Keratinocyte (primary cell): ENCODE results near the gene FGFR3. TPM values are rescaled to one million over a fixed set of nuclear protein-coding genes. Genes with fewer than 3 reads are reported as not detected.
A peak's percentile ranks its signal among the peaks of the same experiment; 100 is the strongest.

Source experiments
- DNase-seq: peaks from one replicate; pipeline ENCODE4 v3.0.0-alpha.2; 2011; ENCODE audit warnings: low read depth, missing footprints, low spot score
- FAIRE-seq: peaks from 2 replicates; lab custom pipeline; 2011; peaks lifted over from hg19 to GRCh38; lab: Jason Lieb, UNC
- H2AFZ ChIP-seq: 2 replicates; pipeline ENCODE4 v1.6.0; 2012; ENCODE audit warnings: low read length, control low read depth, inconsistent platforms; ENCODE audit not compliant: control insufficient read depth
- H3K27ac ChIP-seq: 2 replicates; pipeline ENCODE4 v1.5.1; 2011; ENCODE audit warnings: low read length; ENCODE audit not compliant: control insufficient read depth, insufficient read depth
- H3K27me3 ChIP-seq: 3 replicates; pipeline ENCODE4 v1.6.0; 2011; ENCODE audit warnings: low read length; ENCODE audit not compliant: control insufficient read depth, insufficient read depth; ENCODE audit errors: extremely low read depth
- H3K36me3 ChIP-seq, 2 experiments: 2 replicates in 1 of 2; 3 replicates in 1 of 2; pipeline ENCODE4 v1.5.1; 2011; ENCODE audit warnings: low read length in 2 of 2, mild to moderate bottlenecking in 1 of 2; ENCODE audit not compliant: control insufficient read depth in 2 of 2, insufficient read depth in 2 of 2; ENCODE audit errors: extremely low read depth in 1 of 2
- H3K4me1 ChIP-seq: 3 replicates; pipeline ENCODE4 v1.5.1; 2011; ENCODE audit warnings: low read length; ENCODE audit not compliant: control insufficient read depth, insufficient read depth; ENCODE audit errors: extremely low read depth
- H3K4me2 ChIP-seq: 3 replicates; pipeline ENCODE4 v1.6.0; 2011; ENCODE audit warnings: low read depth, low read length; ENCODE audit not compliant: control insufficient read depth, insufficient read depth; ENCODE audit errors: extremely low read depth
- H3K4me3 ChIP-seq, 3 experiments: fragments of 200-600 bp in 1 of 3; sonication (generic) in 1 of 3; 2 replicates in 2 of 3; 3 replicates in 1 of 3; pipeline ENCODE4 v1.5.1; 2011 to 2016; ENCODE audit warnings: low read length in 3 of 3, mild to moderate bottlenecking in 3 of 3, control low read depth in 2 of 3, inconsistent platforms in 1 of 3, low read depth in 1 of 3, mixed read lengths in 1 of 3, mixed run types in 1 of 3, moderate library complexity in 1 of 3; ENCODE audit not compliant: control insufficient read depth in 2 of 3, insufficient read depth in 2 of 3; ENCODE audit errors: extremely low read depth in 1 of 3
- H3K79me2 ChIP-seq: 2 replicates; pipeline ENCODE4 v1.6.0; 2012; ENCODE audit warnings: low read length; ENCODE audit not compliant: control insufficient read depth, insufficient read depth
- H3K9ac ChIP-seq: 3 replicates; pipeline ENCODE4 v1.6.0; 2011; ENCODE audit warnings: low read length; ENCODE audit not compliant: control insufficient read depth, insufficient read depth; ENCODE audit errors: extremely low read depth
- H3K9me1 ChIP-seq: 3 replicates; pipeline ENCODE4 v1.6.0; 2011; ENCODE audit warnings: low read length; ENCODE audit not compliant: control insufficient read depth, insufficient read depth; ENCODE audit errors: extremely low read depth
- H3K9me3 ChIP-seq: 2 replicates; pipeline ENCODE4 v1.5.1; 2012; ENCODE audit warnings: low read depth, low read length; ENCODE audit not compliant: control insufficient read depth
- H4K20me1 ChIP-seq: 3 replicates; pipeline ENCODE4 v1.6.0; 2011; ENCODE audit warnings: low read length; ENCODE audit not compliant: control insufficient read depth, insufficient read depth; ENCODE audit errors: extremely low read depth
- CTCF ChIP-seq, 3 experiments: IDR thresholded peaks in 1 of 3; conservative IDR thresholded peaks in 1 of 3; optimal IDR thresholded peaks in 1 of 3; 2 replicates in 2 of 3; 3 replicates in 1 of 3; pipeline versions ENCODE3 to v1.5.1; 2011; ENCODE audit warnings: low read length in 3 of 3, mild to moderate bottlenecking in 3 of 3, moderate library complexity in 2 of 3, control low read depth in 1 of 3, inconsistent platforms in 1 of 3; ENCODE audit not compliant: insufficient read depth in 2 of 3; ENCODE audit errors: extremely low read depth in 1 of 3
- EZH2 ChIP-seq: IDR thresholded peaks from one replicate; pipeline ENCODE4 v1.6.1; 2012; ENCODE audit warnings: inconsistent platforms, mild to moderate bottlenecking, low read length, moderate library complexity
- dilution Hi-C: fragments of 300-500 bp; cut with MboI; formaldehyde crosslinking; loops from one replicate; pipeline ENCODE4 v1.7.0; 2020; ENCODE audit warnings: low sequenced_read_pairs; ENCODE audit not compliant: extremely low pct_ligation_motif_present
- polyA plus RNA-seq, 5 experiments: library from polyadenylated mRNA; depleted of rRNA in 3 of 5; stranded (reverse) in 3 of 5; stranded (forward) in 1 of 5; unstranded in 1 of 5; fragments of >200 nt; gene quantifications; 1 replicate in 1 of 5; 2 replicates in 3 of 5; 3 replicates in 1 of 5; pipeline versions ENCODE4 v1.2.1 to v1.2.3, GENCODE V29; 2011 to 2012; ENCODE audit warnings: missing spikeins in 2 of 5, low read depth in 1 of 5, low replicate concordance in 1 of 5

FGFR3 gene
- polyA plus RNA-seq, 1 donor (not counting 4 experiments of a cell fraction or from before 2014, with no cell fraction given): 45.2 TPM

GRCh38 chr4:1767770-1768366 lies 25.2 kb upstream of the FGFR3 start:
- H3K9me3 ChIP-seq: no peaks in the 10 kb centered on the region
- no peaks in the 10 kb centered on the region for H3K27me3 ChIP-seq
- no peak for FAIRE-seq
- no peak overlapping the region for H3K9ac ChIP-seq
- peak overlapping the region; percentile 58 for H3K4me2 ChIP-seq
- no peak for DNase-seq
- H4K20me1 ChIP-seq: no peaks in the 10 kb centered on the region
- peak overlapping the region in 2 of 3 experiments; percentile 8 to 26 for H3K4me3 ChIP-seq
- dilution Hi-C loops: no loop called here
- no peak overlapping the region for H3K27ac ChIP-seq
- no peaks in the 10 kb centered on the region for H3K9me1 ChIP-seq
- H3K4me1 ChIP-seq: peaks cover 36% of the 10 kb centered on the region
- no peaks in the 10 kb centered on the region for H3K79me2 ChIP-seq
- no peak overlapping the region for H2AFZ ChIP-seq
- TF ChIP-seq CTCF (optimal IDR thresholded peaks at IDR 0.05 in 1 of 3, IDR thresholded peaks at IDR 0.05 in 1 of 3, conservative IDR thresholded peaks at IDR 0.05 in 1 of 3; ENCODE audit: extremely low read depth in 1 of 3, insufficient read depth in 2 of 3, low read length in 3 of 3): peak in 2 of 3 experiments; percentile 32 to 62
- no peak for TF ChIP-seq EZH2
- no peaks in the 10 kb centered on the region for H3K36me3 ChIP-seq

DNA sequence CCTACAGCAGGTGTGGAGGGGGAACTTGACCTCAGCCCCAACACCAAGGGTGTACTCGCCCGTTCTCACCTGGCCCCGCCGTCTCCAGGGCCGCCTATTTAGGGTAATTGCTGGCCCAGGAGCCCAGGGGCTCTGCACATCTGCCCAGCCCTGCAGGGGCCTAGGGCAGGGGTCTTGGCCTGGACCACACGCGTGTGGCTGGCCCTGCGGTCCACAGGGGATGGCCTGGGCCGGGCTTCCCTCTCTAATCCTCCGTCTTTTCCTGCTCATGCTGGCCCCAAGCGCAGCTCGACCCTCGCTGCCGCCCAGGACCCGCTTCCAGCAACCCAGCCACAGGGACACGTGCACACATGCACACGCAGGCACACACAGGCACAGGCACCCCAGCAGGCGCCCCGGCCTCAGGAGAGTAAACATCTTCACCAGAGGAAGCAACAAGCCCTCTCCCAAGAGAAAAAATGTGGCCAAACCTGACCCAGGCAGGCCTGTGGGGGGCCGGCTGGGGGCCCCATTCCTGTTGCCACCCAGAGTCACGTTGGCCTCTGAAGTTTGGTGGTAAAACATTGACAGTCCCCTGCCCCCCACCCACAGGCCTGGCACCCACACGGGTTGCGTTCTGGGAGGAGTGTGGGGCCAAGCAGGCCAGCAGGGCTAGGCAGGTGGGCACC lies 24.6 kb upstream of the FGFR3 start:
- DNase-seq (no peak), FAIRE-seq (no peak)
- no peaks in the 10 kb centered on the region for H4K20me1 ChIP-seq
- dilution Hi-C loops: no loop called here
- no peaks in the 10 kb centered on the region for H3K79me2 ChIP-seq
- H3K27me3 ChIP-seq: no peaks in the 10 kb centered on the region
- no peak overlapping the region for H3K27ac ChIP-seq
- TF ChIP-seq CTCF (optimal IDR thresholded peaks at IDR 0.05 in 1 of 3, IDR thresholded peaks at IDR 0.05 in 1 of 3, conservative IDR thresholded peaks at IDR 0.05 in 1 of 3; ENCODE audit: extremely low read depth in 1 of 3, insufficient read depth in 2 of 3, low read length in 3 of 3) (no peak), EZH2 (no peak)
- H3K4me1 ChIP-seq: peaks cover 42% of the 10 kb centered on the region
- H3K36me3 ChIP-seq: no peaks in the 10 kb centered on the region
- no peaks in the 10 kb centered on the region for H3K9me1 ChIP-seq
- peak overlapping the region; percentile 58 for H3K4me2 ChIP-seq
- no peak overlapping the region for H3K4me3 ChIP-seq
- H3K9me3 ChIP-seq: no peaks in the 10 kb centered on the region
- no peak overlapping the region for H3K9ac ChIP-seq
- H2AFZ ChIP-seq: no peak overlapping the region
